HG03139 (cell line): ENCODE measurements around the gene TRAFD1.
"Not testable (repeated sequence)": the region's sequence is repeated elsewhere in the genome, so short reads cannot be mapped to it uniquely, and the experiment has no call there.

Experiments
- ATAC-seq: cut with Tn5 transposase; IDR thresholded peaks from one replicate; pipeline ENCODE4 v1.9.1; 2021; ENCODE audit not compliant: unreplicated experiment

Gene TRAFD1, protein sequence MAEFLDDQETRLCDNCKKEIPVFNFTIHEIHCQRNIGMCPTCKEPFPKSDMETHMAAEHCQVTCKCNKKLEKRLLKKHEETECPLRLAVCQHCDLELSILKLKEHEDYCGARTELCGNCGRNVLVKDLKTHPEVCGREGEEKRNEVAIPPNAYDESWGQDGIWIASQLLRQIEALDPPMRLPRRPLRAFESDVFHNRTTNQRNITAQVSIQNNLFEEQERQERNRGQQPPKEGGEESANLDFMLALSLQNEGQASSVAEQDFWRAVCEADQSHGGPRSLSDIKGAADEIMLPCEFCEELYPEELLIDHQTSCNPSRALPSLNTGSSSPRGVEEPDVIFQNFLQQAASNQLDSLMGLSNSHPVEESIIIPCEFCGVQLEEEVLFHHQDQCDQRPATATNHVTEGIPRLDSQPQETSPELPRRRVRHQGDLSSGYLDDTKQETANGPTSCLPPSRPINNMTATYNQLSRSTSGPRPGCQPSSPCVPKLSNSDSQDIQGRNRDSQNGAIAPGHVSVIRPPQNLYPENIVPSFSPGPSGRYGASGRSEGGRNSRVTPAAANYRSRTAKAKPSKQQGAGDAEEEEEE

DNA sequence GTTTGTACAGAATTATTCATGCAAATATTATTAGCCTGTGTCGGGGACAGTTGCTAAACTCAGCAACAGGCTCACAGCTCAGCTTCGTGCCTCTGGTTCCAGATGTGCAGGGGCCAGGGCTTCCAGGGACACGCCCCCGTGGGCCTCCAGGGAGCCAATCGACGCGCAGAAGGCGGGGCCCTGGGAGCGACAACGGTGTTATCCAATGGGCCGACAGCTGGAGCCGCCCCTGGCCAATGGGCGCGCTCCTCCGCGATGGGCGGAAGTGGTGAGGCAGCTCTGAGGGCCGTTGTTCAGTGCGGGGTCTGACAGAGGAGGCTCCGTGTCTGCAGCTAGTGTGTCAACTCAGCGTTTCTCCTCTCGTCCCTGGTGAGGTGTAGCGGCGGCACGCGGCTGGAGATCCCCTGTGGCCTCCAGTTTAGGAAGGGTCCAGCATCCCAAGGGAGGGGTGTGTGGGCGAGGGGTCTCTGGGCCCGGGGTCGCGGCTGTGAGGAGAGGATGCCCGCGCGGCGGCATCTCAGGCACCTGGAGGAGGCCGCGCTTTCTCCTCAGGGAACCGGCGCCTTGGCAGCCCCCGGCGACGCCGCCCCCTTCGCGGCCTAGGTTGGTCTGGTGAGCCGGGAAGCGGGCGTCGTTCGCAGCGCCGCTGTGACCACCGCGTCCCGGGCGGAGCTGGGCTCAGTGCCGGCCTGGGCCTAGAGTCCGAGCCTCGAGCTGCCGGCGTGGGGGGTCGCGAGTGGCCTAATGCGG is at the start of gene TRAFD1:
Gene TRAFD1 (plus strand): TSS at position 311 of the 750 bp plus-strand sequence. CDS start 4,963 bp downstream, outside the sequence.
- ATAC-seq: peak; percentile 91

DNA sequence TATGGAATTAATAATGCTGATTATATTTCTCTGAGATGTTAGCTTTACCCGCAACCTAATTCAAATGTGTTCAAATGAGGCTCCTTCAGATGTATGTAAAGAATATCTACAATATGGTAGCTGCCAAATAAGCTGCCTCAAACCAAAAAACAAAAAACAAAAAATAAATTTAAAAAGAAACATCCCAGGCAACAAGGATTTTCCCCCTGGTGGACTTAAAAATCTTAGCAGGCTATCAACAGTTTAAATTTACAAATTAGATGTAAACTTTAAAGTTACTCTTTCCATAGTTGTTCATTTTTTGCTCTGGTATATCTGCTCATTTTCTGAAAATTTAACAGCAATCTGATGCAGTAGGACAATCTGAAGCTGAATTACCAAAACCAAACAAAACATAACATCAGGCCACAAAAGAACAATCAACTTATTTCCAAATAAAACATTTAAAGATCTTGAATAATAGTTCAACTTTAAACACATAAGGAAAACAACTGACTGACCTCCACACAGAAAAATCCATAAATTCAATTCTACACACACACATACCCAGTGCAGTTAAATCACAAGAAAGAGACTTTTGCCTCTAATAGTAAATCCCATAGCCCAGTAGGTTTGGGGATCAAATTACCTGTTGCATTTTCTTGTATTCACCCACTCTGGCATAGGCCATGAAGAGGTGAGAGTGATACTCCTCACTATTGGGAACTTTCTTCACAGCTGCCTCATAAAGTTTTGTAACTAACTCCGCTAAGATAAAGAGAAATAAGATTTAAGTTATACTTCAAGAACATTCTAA is 38.1 kb upstream of the TRAFD1 start:
- no peak for ATAC-seq

DNA sequence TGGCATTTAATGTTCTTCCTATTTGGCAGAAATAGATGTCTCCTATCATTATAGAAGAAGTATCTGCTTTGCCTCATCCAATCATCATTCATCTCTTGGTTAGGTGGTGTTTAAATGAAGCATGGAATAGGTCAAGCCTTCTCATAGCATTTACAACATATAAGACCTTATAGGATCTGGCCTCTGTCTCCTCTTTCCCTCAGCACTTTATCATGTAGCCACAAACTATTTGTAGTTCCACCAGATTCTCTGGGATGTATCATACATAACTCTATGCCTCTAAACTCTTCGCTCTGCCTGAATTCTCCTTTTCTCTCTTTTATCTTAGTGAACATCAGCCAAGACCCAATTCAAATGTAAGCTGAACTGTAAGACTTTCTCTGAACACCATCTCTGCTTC is 37.5 kb upstream of the TRAFD1 start:
- ATAC-seq: no peak

DNA sequence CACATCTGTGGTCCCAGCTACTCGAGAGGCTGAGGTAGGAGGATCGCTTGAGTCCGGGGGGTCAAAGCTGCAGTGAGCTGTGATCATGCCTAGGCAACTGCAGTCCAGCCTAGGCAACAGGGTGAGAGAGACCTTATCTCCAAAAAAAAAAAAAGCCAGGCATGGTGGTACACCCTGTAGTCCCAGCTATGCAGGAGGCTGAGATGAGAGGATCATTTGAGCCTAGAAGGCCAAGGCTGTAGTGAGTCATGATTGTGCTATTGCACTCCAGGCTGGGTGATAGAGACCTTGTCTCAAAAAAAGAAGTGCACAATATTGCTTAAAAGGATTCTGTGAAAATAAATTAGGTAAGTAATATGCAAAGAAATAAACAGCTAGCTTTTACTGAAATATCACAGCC is 33.8 kb upstream of the TRAFD1 start:
- no peak for ATAC-seq

DNA sequence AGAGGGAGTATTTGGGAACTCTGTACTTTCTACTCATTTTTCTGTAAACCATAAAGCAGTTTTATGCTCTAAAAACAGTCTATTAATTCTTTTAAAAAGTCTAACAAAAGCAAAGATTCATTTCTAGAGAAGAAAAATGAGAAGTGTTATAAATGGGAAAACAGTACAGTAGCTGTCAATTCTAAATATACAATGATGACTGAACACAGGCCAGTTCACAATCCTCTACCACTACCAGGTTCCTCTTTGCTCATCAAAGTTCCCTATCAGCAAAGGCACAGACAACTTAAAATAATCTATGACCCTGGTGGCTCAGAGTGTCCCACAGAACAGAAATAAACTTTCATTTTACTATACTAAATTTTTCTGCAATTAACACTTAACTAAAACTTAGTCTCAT is 29.3 kb upstream of the TRAFD1 start:
- no peak for ATAC-seq

DNA sequence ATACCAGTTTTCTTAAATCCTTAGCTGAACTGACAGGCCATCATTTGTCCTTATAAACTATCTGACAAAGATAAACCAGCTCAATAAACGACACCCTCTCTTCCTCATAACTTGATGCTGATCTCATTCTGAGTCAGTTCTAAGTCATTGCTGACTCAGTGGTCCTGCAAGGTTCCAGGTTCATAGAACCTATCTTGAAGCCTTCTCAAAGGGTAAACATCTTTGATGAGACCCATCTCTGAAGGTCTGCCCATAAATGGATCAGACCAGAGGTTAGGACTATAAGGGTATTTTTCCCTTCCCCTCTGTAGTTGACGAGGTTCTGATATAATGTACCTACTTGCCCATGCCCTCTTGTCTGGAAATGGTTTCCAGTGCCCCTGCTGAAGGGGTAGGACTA is 28.7 kb upstream of the TRAFD1 start:
- no peak for ATAC-seq

DNA sequence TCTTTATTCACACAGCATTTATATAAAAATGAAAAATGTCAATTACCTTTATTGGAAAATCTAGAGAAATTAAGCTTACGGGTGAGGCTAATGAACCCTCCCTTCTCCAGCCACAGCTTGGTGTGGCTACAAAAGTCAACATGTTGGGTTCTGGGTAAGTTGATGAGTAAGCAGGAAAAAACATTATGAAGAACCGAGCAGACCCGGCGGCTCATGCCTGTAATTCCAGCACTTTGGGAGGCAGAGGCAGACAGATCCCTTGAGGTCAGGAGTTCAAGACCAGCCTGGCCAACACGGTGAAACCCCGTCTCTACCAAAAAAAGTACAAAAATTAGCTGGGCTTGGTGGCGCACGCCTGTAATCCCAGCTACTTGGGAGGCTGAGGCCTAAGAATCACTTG is 27.7 kb upstream of the TRAFD1 start:
- no peak for ATAC-seq

DNA sequence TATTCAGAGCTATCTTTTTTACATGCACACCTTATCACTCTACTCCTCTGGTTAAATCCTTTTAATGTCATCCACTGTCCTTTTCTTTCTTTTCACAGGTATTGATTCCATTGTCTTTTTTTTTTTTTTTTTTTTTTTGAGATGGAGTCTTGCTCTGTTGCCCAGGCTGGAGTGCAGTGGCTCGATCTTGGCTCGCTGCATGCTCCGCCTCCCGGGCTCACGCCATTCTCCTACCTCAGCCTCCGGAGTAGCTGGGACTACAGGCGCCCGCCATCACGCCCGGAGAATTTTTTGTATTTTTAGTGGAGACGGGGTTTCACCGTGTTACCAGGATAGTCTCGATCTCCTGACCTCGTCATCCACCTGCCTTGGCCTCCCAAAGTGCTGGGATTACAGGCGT is 24.9 kb upstream of the TRAFD1 start:
- ATAC-seq: not testable (repeated sequence)

DNA sequence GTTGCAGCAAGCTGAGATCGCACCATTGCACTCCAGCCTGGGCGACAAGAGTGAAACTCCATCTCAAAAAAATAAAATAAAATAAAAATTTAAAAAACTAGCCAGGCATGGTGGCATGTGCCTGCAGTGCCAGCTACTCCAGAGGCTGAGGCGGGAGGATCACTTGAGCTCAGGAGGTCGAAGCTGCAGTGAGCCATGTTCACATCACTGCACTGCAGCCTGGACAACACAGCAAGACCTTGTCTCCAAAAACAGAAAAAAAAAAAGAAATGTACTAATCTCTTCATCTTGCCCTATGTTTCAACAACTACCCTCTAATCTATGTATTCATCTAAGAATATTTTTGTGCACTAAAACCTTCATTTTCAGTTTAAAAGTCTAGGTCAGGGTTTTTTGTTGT is 23.2 kb upstream of the TRAFD1 start:
- ATAC-seq: no peak

DNA sequence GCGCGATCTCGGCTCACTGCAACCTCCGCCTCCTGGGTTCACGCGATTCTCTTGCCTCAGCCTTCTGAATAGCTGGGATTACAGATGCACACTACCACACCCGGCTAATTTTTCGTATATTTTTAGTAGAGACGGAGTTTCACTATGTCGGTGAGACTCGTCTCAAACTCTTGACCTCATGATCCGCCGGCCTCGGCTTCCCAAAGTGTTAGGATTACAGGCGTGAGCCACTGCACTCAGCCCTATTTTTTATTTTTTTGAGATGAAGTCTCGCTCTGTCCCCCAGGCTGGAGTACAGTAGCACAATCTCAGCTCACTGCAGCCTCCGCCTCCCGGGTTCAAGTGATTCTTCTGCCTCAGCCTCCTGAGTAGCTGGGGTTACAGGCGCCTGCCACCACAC is 22.6 kb upstream of the TRAFD1 start:
- not testable (repeated sequence) for ATAC-seq

DNA sequence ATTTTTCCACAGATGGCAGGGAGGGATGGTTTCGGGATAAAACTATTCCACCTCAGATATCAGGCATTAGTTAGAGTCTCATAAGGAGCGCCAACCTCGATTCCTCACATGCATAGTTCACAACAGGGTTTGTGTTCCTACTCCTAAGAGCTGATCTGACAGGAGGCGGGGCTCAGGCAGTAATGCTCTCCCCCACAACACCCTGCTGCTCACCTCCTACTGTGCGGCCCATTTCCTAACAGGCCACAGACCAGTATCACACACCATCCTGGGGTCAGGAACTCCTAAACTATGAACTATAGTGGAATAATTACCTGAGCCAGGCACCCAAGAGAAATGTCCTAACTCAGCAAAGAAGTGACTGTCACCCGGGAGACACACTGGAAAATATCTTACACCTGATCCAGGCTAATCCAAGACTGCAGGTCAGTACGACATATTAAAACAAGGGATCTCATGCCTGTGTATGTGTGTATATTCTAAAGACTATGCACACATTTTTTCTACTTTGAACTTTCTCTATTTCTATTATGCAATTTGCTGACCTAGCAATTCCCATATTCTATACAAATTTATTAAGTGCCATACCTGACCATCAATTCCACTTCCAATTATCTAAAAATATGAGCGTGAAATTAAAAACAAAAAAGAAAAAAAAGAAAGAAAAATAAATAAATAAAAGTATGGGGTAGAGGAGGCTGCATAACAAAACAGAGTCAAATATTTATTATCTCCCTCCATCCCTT is 21.4 kb upstream of the TRAFD1 start:
- ATAC-seq: no peak

DNA sequence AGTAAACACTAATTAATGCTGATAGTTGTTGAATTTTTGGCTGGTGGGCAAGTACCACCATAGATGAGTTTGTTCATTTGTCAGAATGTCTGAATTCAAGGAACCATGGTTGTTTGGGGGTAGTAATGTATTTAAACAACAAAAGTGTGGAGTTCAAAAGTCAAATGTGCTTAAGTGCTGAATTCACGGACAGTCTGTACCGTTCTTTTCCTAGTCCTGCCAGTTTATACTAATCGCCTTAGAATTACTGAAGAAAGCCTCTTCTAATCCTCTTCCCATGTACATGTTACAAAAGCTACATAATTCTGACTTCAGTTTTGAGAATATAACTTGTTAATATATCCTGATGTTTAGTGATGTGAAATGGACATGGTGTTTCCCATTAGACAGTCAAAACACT is 19.5 kb upstream of the TRAFD1 start:
- no peak for ATAC-seq

DNA sequence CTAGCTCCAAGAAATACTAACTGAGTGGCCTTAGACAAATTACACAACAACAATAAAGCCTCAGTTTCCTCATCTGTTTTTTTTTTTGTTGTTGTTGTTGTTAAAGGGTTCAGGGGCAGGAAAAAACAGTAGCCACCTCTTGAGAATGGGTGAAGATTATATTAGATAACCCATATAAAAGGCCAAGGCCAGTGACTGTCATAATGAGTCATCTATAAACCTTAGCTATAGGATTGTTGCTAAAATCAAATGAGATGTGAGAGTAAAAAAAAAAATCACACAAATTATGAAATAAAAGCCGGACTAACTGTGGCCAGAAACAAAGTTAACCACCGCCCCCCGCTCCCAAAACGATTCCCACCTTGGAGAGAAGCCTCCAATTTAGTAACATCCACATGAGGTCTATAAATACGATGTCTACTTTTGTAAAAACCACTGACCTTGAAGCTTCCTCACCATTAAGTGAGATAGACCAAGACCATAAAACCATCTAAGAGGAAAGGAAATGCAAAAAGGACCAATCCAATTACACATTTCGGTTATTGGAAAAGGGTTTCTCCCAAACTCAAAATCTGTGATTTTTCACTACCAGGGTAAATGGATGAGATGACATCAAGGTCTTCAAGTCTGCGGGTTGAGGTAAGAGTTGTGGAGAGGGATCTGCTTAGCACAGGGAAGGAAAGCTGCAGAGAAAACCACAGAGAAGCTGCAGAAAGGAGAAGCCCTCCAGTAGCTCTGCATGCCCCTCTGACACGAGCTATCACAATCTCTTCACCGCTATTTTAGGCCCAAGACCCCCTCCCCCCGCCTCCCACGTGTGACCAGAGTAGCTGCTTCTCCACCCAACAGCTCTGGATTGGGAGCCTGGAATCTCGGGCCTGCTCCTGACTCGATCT is 17.8 kb upstream of the TRAFD1 start:
- ATAC-seq: no peak

DNA sequence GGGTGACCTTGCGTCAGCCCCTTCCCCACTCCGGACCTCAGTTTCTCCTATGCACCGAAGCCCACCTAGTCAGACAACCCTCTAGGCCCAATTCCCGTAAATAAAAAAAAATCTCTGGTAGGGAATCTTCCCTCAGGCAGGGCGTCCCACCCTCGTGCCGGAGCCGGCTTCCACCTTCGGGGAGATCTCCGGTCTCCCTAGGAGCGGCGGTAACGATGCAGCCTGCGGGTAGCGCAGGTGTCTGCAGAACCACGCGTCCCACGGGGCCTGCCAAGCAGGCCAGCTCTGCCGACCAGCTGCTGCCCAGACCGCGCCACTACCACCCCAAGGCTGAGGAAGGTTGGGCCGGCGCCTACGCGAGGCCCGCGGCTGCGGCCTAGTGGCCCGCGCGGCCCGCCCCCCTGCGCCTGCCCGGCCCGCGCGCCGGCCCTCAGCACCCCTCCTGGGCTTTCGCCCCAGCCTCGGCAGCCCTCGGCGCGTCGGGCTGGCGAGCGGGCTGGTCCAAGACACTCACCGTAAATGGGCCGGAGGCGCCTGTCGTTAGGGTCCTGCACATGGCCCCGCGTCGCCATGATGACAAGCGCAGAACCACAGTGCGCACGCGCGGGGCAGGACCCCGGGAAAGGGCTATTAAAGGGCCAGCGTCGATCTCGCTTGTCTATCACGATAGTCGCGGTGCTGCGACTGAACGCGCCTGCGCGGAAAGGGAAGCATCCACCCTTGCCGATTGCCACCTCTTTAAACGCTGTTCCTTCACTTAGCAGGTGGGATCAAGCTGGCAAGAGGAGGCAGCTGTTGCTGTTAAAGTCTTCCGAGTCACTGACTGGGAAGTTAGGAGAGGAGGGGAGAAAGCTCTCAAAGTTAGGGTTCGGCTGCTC is 16.9 kb upstream of the TRAFD1 start, which contains the start of gene NAA25:
Gene NAA25 (minus strand): TSS at position 582 of the 878 bp plus-strand sequence. CDS start 10 bp downstream, at position 572.
- ATAC-seq: peak; percentile 55

DNA sequence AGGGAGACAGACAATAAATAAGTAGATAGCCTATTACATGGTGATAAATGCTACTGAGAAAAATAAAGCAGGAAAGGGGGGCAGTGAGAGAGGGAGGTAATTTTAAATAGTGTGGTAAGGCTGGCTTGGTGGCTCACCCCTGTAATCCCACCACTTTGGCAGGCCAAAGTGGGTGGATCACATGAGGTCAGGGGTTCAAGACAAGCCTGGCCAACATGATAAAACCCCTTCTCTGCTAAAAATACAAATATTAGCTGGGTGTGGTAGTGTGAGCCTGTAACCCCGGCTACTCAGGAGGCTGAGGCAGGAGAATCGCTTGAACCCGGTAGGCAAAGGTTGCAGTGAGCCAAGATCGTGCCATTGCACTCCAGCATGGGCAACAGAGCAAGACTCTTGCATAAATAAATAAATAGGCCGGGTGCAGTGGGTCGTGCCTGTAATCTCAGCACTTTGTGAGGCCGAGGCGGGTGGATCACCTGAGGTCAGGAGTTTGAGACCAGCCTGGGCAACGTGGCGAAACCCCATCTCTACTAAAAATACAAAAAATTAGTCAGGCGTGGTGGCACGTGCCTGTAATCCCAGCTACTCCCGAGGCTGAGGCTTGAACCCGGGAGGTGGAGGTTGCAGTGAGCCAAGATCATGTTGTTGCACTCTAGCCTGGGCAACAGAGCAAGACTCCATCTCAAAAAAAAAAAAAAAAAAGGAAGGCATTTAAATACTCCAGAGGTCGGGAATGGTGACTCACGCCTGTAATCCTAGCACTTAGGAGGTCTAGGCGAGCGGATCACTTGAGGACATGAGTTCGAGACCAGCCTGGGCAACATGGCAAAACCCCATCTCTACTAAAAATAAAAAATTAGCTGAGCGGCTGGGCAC is 14.3 kb upstream of the TRAFD1 start:
- not testable (repeated sequence) for ATAC-seq

DNA sequence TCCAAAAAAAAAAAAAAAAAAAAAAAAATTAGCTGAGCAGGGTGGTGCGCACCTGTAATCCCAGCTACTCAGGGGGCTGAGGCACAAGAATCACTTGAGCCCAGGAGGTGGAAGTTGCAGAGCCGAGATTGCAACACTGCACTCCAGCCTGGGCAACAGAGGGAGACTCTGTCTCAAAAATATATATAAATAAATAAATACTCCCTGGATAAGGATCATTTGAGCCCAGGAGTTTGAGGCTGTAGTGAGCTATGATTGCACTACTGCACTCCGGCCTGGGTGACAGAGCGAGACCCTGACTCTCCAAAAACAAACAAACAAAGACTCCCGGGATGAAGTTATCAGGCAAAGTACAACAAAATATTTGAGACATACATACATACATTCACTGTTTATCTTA is 13.4 kb upstream of the TRAFD1 start:
- no peak for ATAC-seq

DNA sequence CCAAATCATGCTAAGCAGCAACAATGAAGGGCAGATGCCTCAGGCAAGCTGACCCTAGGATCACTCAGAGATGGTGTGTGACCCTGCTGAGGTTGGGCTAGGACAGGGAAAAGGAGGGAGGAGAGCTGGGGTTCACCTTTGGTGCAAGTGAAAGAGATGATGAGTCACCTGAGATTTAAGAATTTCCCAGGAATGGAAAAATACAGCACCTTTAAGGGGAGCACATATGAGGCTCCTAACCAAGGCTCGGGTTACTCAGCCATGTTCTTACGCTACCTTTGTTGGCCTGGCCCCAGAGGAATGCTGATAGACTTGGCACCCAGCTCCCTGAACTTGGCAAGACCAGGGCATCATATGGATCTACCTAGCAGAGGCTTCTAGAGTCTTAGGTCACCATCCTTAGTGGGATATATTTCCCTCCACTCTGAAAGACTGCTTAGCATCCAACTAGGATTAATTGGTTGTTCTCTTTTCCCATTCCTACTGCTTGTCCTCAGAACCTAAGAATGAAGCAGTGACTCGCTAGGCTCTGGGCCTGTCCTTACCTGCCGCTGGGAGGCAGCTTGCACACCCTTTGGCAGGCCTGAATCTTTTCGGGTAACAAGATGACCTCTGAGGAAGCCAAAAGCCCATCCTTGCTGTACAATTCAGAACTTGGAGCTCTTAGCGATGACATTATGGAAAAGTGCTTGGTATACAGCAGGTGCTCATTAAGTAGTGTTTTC is 12.8 kb upstream of the TRAFD1 start:
- no peak for ATAC-seq
